NCI-H748 (cell line): Measurements from ENCODE around the gene CLEC18A.
"Not testable (repeated sequence)": the region's sequence is repeated elsewhere in the genome, so short reads cannot be mapped to it uniquely, and the experiment has no call there.

Experiments
- DNase-seq: peaks from one replicate; lab custom pipeline; 2025; ENCODE audit not compliant: unreplicated experiment; lab: John Stamatoyannopoulos, UW

CLEC18A gene

GRCh38 chr16:69950411-69950810, 723 bp upstream of the CLEC18A start:
- not testable (repeated sequence) for DNase-seq

GRCh38 chr16:69951672-69952031, 518 bp downstream of the CLEC18A start:
- not testable (repeated sequence) for DNase-seq

GRCh38 chr16:69952116-69952515, 982 bp downstream of the CLEC18A start:
- DNase-seq, result not testable (repeated sequence)

GRCh38 chr16:69952572-69953355, 1.6 kb downstream of the CLEC18A start:
- not testable (repeated sequence) for DNase-seq

GRCh38 chr16:69954241-69954640, 3.1 kb downstream of the CLEC18A start:
- not testable (repeated sequence) for DNase-seq

- DNase-seq, result not testable (repeated sequence)
These were observed 12.2 kb downstream of the CLEC18A start for GRCh38 chr16:69963312-69963711.

- DNase-seq, result not testable (repeated sequence)
These were observed 14.0 kb downstream of the CLEC18A start for GRCh38 chr16:69964960-69965660.

GRCh38 chr16:69965661-69966054, 14.5 kb downstream of the CLEC18A start:
- not testable (repeated sequence) for DNase-seq

GRCh38 chr16:69967688-69968087, 16.6 kb downstream of the CLEC18A start:
- not testable (repeated sequence) for DNase-seq

- not testable (repeated sequence) for DNase-seq
These were observed 17.0 kb downstream of the CLEC18A start for GRCh38 chr16:69968125-69968524.

GRCh38 chr16:69969657-69970056, 18.5 kb downstream of the CLEC18A start:
- not testable (repeated sequence) for DNase-seq

GRCh38 chr16:69972120-69972519, 21.0 kb downstream of the CLEC18A start:
- not testable (repeated sequence) for DNase-seq

GRCh38 chr16:69972935-69973334, 21.8 kb downstream of the CLEC18A start:
- not testable (repeated sequence) for DNase-seq

GRCh38 chr16:69985196-69985595, 34.1 kb downstream of the CLEC18A start:
- DNase-seq, result not testable (repeated sequence)

- DNase-seq, result not testable (repeated sequence)
These were observed 46.8 kb downstream of the CLEC18A start for GRCh38 chr16:69997956-69998355.

GRCh38 chr16:69999801-70000200, 48.7 kb downstream of the CLEC18A start:
- DNase-seq, result not testable (repeated sequence)

- not testable (repeated sequence) for DNase-seq
These were observed 52.4 kb downstream of the CLEC18A start for GRCh38 chr16:70003511-70003910.

GRCh38 chr16:70008604-70009003, 57.5 kb downstream of the CLEC18A start:
- not testable (repeated sequence) for DNase-seq

GRCh38 chr16:70010615-70011014, 59.5 kb downstream of the CLEC18A start:
- DNase-seq, result not testable (repeated sequence)

- peak; percentile 8 for DNase-seq
These were observed 60.0 kb downstream of the CLEC18A start for GRCh38 chr16:70011120-70011519.

GRCh38 chr16:70012354-70012753, 61.2 kb downstream of the CLEC18A start:
- DNase-seq, result not testable (repeated sequence)

- DNase-seq, result not testable (repeated sequence)
These were observed 61.8 kb downstream of the CLEC18A start for GRCh38 chr16:70012951-70013350.
